GM23248 (cell line): ENCODE measurements around the gene DDX39B. TPM values are rescaled to one million over a fixed set of nuclear protein-coding genes. Genes with fewer than 3 reads are reported as not detected.

ENCODE experiments used
- DNase-seq: peaks from one replicate; pipeline ENCODE4 v3.0.0-alpha.2; 2015
- H2AFZ ChIP-seq: fragments of 200-600 bp; sonication (generic); 2 replicates; pipeline ENCODE4 v1.6.1; 2016; ENCODE audit warnings: antibody characterized with exemption
- H3F3A ChIP-seq: fragments of 200-600 bp; sonication (generic); 2 replicates; pipeline ENCODE4 v1.6.1; 2016; ENCODE audit warnings: mild to moderate bottlenecking, antibody characterized with exemption, mixed run types; ENCODE audit not compliant: insufficient read depth
- H3K27ac ChIP-seq: fragments of 200-600 bp; sonication (generic); 2 replicates; pipeline ENCODE4 v1.5.1; 2016; ENCODE audit warnings: mild to moderate bottlenecking
- H3K27me3 ChIP-seq: fragments of 200-600 bp; sonication (generic); replicated peaks from 2 replicates; pipeline ENCODE4 v1.6.1; 2016; ENCODE audit warnings: mild to moderate bottlenecking; ENCODE audit not compliant: insufficient read depth
- H3K36me3 ChIP-seq: fragments of 200-600 bp; sonication (generic); 2 replicates; pipeline ENCODE4 v1.6.1; 2016; ENCODE audit warnings: low read depth, mild to moderate bottlenecking
- H3K4me1 ChIP-seq: fragments of 200-600 bp; sonication (generic); 2 replicates; pipeline ENCODE4 v1.6.1; 2016; ENCODE audit warnings: mild to moderate bottlenecking; ENCODE audit not compliant: insufficient read depth
- H3K4me2 ChIP-seq: fragments of 200-600 bp; sonication (generic); one replicate; pipeline ENCODE4 v1.6.1; 2016; ENCODE audit warnings: mild to moderate bottlenecking; ENCODE audit not compliant: unreplicated experiment
- H3K4me3 ChIP-seq: fragments of 200-600 bp; sonication (generic); 2 replicates; pipeline ENCODE4 v1.5.1; 2016; ENCODE audit warnings: mild to moderate bottlenecking
- H3K79me2 ChIP-seq: fragments of 200-600 bp; sonication (generic); 2 replicates; pipeline ENCODE4 v1.6.1; 2016; ENCODE audit warnings: mild to moderate bottlenecking; ENCODE audit not compliant: insufficient read depth
- H3K9ac ChIP-seq: fragments of 200-600 bp; sonication (generic); 2 replicates; pipeline ENCODE4 v1.6.1; 2016; ENCODE audit warnings: mild to moderate bottlenecking
- H3K9me2 ChIP-seq: fragments of 200-600 bp; sonication (generic); 2 replicates; pipeline ENCODE4 v1.6.1; 2016; ENCODE audit warnings: mixed run types, mild to moderate bottlenecking, moderate library complexity; ENCODE audit not compliant: insufficient read depth
- H3K9me3 ChIP-seq: fragments of 200-600 bp; sonication (generic); one replicate; pipeline ENCODE4 v1.6.1; 2017; ENCODE audit warnings: low read depth
- H4K20me1 ChIP-seq: fragments of 200-600 bp; sonication (generic); 2 replicates; pipeline ENCODE4 v1.6.0; 2016; ENCODE audit not compliant: insufficient read depth
- EZH2 ChIP-seq: fragments of 200-600 bp; sonication (generic); IDR thresholded peaks from 2 replicates; pipeline ENCODE4 v1.6.1; 2018; ENCODE audit warnings: antibody characterized with exemption, mild to moderate bottlenecking; ENCODE audit not compliant: insufficient read depth, poor library complexity, severe bottlenecking
- EZH2phosphoT487 ChIP-seq: fragments of 200-600 bp; sonication (generic); IDR thresholded peaks from 2 replicates; pipeline ENCODE4 v1.6.1; 2018; ENCODE audit warnings: antibody characterized with exemption, moderate library complexity, mild to moderate bottlenecking, low read depth; ENCODE audit not compliant: insufficient read depth
- WGBS, 2 experiments: methylation state at CpG; one replicate each; pipeline ENCODE4 v1.1.6; 2015 to 2017; ENCODE audit warnings: low lambda C conversion rate in 2 of 2, low coverage in 1 of 2; ENCODE audit errors: missing lambda C conversion rate in 2 of 2; 5-methylcytosine and 5-hydroxymethylcytosine counted together
- in situ Hi-C: fragments of 300-500 bp; cut with MboI; formaldehyde crosslinking; loops from 2 replicates; pipeline ENCODE4 v1.15.0; 2020
- polyA plus RNA-seq: library from polyadenylated mRNA; unstranded; fragments of >200 nt; fragmentation: Nextera tagmentation; extraction: Ambion mirVana; gene quantifications from 2 replicates; pipeline ENCODE4 v1.2.1, GENCODE V29; 2016
- total RNA-seq: library from RNA; depleted of rRNA; stranded (reverse); fragments of >200 nt; shearing (Covaris generic); gene quantifications from 2 replicates; pipeline ENCODE4 v1.2.3, GENCODE V29; 2014

The DDX39B gene
- total and polyA plus RNA-seq, 2 experiments from 2014 or later = 197 to 415 TPM

GRCh38 chr6:31582230-31582643 is 40.4 kb upstream of the DDX39B start, which contains the start of gene LTB:
Gene LTB, minus strand, starts transcription at chr6:31582424. Its CDS starts 7 bp downstream, at chr6:31582417.
- no peak for TF ChIP-seq EZH2
- no peak for TF ChIP-seq EZH2phosphoT487
- peaks cover 4% of the 10 kb centered on the region; the same call in 1 of the 2 replicates for H3K4me1 ChIP-seq
- H3K4me2 ChIP-seq = peak within 1 kb of the TSS; percentile 96
- H3K9me3 ChIP-seq = no peaks in the 10 kb centered on the region
- H2AFZ ChIP-seq = peak within 1 kb of the TSS; percentile 98
- in situ Hi-C loops = no loop called here
- no peak for DNase-seq
- peak within 1 kb of the TSS; percentile 97 for H3K4me3 ChIP-seq
- no peaks in the 10 kb centered on the region for H3K27me3 ChIP-seq
- no peaks in the 10 kb centered on the region for H4K20me1 ChIP-seq
- no peaks in the 10 kb centered on the region for H3K79me2 ChIP-seq
- H3K9me2 ChIP-seq = no peaks in the 10 kb centered on the region
- H3K9ac ChIP-seq = peak within 1 kb of the TSS; percentile 87
- H3K27ac ChIP-seq = no peak within 1 kb of the TSS
- WGBS, 2 experiments = 74 to 83% methylated on average over 3 of the region's 3 CpGs
- H3F3A ChIP-seq = no peaks in the 10 kb centered on the region
- H3K36me3 ChIP-seq = no peaks in the 10 kb centered on the region

- Histone ChIP-seq H3K4me1 (peaks cover 4% of the 10 kb centered on the region; the same call in 1 of the 2 replicates), H3K27me3 (no peaks in the 10 kb centered on the region), H3K9me2 (no peaks in the 10 kb centered on the region), H3K27ac (no peak overlapping the region), H3K36me3 (no peaks in the 10 kb centered on the region), H2AFZ (peak overlapping the region; percentile 98), H3K9ac (peak overlapping the region; percentile 87), H4K20me1 (no peaks in the 10 kb centered on the region), H3K4me2 (peak overlapping the region; percentile 96), H3K4me3 (peak overlapping the region; percentile 97), H3K9me3 (no peaks in the 10 kb centered on the region), H3K79me2 (no peaks in the 10 kb centered on the region), H3F3A (no peaks in the 10 kb centered on the region)
- no peak for DNase-seq
- WGBS, 2 experiments = 19 to 25% methylated on average over 21 of the region's 21 CpGs
- in situ Hi-C loops = no loop called here
- TF ChIP-seq EZH2 (no peak), EZH2phosphoT487 (no peak)
Observed at GRCh38 chr6:31581434-31582229, 39.8 kb upstream of the DDX39B start.

DNA sequence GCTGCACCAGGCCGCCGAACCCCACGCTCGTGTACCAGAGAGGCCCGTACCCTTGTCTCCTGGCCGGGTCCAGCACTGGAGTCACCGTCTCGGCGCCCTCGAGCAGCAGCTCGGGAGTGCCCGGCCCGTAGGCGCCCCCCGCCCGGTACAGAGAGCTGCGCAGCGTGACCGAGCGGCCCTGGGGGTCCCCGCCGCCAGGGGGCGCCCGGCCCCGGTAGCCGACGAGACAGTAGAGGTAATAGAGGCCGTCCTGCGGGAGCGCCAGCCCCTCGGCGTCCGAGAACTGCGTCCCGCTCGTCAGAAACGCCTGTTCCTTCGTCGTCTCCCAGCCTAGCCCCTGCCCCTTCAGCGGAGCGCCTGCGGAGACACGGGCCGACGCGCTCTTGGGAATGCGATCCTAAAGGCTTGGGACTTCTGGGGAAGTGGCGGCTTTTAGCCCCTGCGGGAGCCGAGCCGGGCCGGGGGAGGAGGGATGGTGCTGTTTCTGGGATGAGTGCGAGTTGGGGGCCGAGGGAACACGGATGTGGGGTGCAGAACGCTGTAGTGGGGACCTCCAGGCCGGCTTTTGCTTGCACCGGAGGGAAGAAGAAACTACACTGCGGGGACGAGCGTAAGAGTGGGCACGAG is 39.1 kb upstream of the DDX39B start:
- no peaks in the 10 kb centered on the region for H3K27me3 ChIP-seq
- H3K27ac ChIP-seq = no peak overlapping the region
- H3K79me2 ChIP-seq = no peaks in the 10 kb centered on the region
- H3K9me3 ChIP-seq = no peaks in the 10 kb centered on the region
- no peaks in the 10 kb centered on the region for H4K20me1 ChIP-seq
- no peaks in the 10 kb centered on the region for H3F3A ChIP-seq
- DNase-seq = peak; percentile 85
- in situ Hi-C loops = no loop called here
- 1 to 2% methylated on average over 48 to 57 of the region's 62 CpGs for WGBS, 2 experiments
- H3K36me3 ChIP-seq = no peaks in the 10 kb centered on the region
- H2AFZ ChIP-seq = peak overlapping the region; percentile 98
- peak overlapping the region; percentile 87 for H3K9ac ChIP-seq
- H3K4me2 ChIP-seq = peak overlapping the region; percentile 96
- TF ChIP-seq EZH2phosphoT487 (no peak), EZH2 (no peak)
- H3K4me3 ChIP-seq = peak overlapping the region; percentile 97
- H3K4me1 ChIP-seq = peaks cover 4% of the 10 kb centered on the region; the same call in 1 of the 2 replicates
- H3K9me2 ChIP-seq = no peaks in the 10 kb centered on the region

DNA sequence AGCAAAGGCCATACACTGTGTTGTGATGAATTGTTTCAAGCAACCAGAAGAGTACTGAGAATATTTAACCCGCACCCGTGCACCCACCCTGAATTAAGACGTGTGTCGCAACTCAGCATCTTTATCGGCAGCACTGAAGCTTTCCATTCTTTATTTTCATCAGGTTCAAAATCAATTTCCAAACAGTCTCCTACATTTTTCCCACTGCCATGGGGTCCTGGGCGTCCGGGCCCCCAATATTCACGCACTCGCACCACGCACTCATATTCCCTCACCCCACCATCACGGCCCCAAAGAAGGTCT is 38.6 kb upstream of the DDX39B start:
- no peaks in the 10 kb centered on the region for H3K79me2 ChIP-seq
- peak overlapping the region; percentile 97 for H3K4me3 ChIP-seq
- no peak for DNase-seq
- no peaks in the 10 kb centered on the region for H3K27me3 ChIP-seq
- peak overlapping the region; percentile 87 for H3K9ac ChIP-seq
- peak overlapping the region; percentile 96 for H3K4me2 ChIP-seq
- H3K27ac ChIP-seq = no peak overlapping the region
- H3K9me3 ChIP-seq = no peaks in the 10 kb centered on the region
- no peaks in the 10 kb centered on the region for H4K20me1 ChIP-seq
- no peaks in the 10 kb centered on the region for H3K36me3 ChIP-seq
- H3K4me1 ChIP-seq = peaks cover 4% of the 10 kb centered on the region; the same call in 1 of the 2 replicates
- TF ChIP-seq EZH2phosphoT487 (no peak), EZH2 (no peak)
- no peaks in the 10 kb centered on the region for H3F3A ChIP-seq
- no peaks in the 10 kb centered on the region for H3K9me2 ChIP-seq
- peak overlapping the region; percentile 98 for H2AFZ ChIP-seq
- WGBS, 2 experiments = 40 to 49% methylated on average over 11 of the region's 11 CpGs
- in situ Hi-C loops = no loop called here
